ENCODE data around the gene KIRREL3. TPM values are rescaled to one million over a fixed set of nuclear protein-coding genes. Genes with fewer than 3 reads are reported as not detected.

The KIRREL3 gene
- polyA plus RNA-seq, 1 donor (not counting 4 experiments of a cell fraction or from before 2014, with no cell fraction given): 0.04 TPM

GRCh38 chr11:126683766-126684728 lies 316.5 kb downstream of the KIRREL3 start:
- no peaks in the 10 kb centered on the region for H3K36me3 ChIP-seq (ENCODE audit: control insufficient read depth in 2 of 2, extremely low read depth in 1 of 2, insufficient read depth in 2 of 2, low read length in 2 of 2)
- no peak overlapping the region for H3K9ac ChIP-seq (ENCODE audit: control insufficient read depth, extremely low read depth, insufficient read depth, low read length)
- dilution Hi-C loops (cut with MboI; ENCODE audit: extremely low pct_ligation_motif_present, low sequenced_read_pairs): no loop called here
- TF ChIP-seq CTCF (optimal IDR thresholded peaks at IDR 0.05 in 1 of 3, IDR thresholded peaks at IDR 0.05 in 1 of 3, conservative IDR thresholded peaks at IDR 0.05 in 1 of 3; ENCODE audit: extremely low read depth in 1 of 3, insufficient read depth in 2 of 3, low read length in 3 of 3) (no peak), EZH2 (IDR thresholded peaks at IDR 0.05; ENCODE audit: low read length) (no peak)
- FAIRE-seq: no peak
- H3K27ac ChIP-seq (ENCODE audit: control insufficient read depth, insufficient read depth, low read length): no peak overlapping the region
- H3K4me3 ChIP-seq (ENCODE audit: control insufficient read depth in 2 of 3, extremely low read depth in 1 of 3, insufficient read depth in 2 of 3, low read depth in 1 of 3, low read length in 3 of 3): no peak overlapping the region
- no peaks in the 10 kb centered on the region for H4K20me1 ChIP-seq (ENCODE audit: control insufficient read depth, extremely low read depth, insufficient read depth, low read length)
- no peaks in the 10 kb centered on the region for H3K9me3 ChIP-seq (ENCODE audit: control insufficient read depth, low read depth, low read length)
- DNase-seq (ENCODE audit: low read depth, low spot score): no peak
- no peaks in the 10 kb centered on the region for H3K27me3 ChIP-seq (ENCODE audit: control insufficient read depth, extremely low read depth, insufficient read depth, low read length)
- no peaks in the 10 kb centered on the region for H3K4me1 ChIP-seq (ENCODE audit: control insufficient read depth, extremely low read depth, insufficient read depth, low read length)
- H2AFZ ChIP-seq (ENCODE audit: control insufficient read depth, low read length): no peak overlapping the region
- no peaks in the 10 kb centered on the region for H3K79me2 ChIP-seq (ENCODE audit: control insufficient read depth, insufficient read depth, low read length)
- H3K4me2 ChIP-seq (ENCODE audit: control insufficient read depth, extremely low read depth, insufficient read depth, low read depth, low read length): no peak overlapping the region
- no peaks in the 10 kb centered on the region for H3K9me1 ChIP-seq (ENCODE audit: control insufficient read depth, extremely low read depth, insufficient read depth, low read length)

GRCh38 chr11:126682590-126682989 lies 318.0 kb downstream of the KIRREL3 start:
- no peak for DNase-seq (ENCODE audit: low read depth, low spot score)
- dilution Hi-C loops (cut with MboI; ENCODE audit: extremely low pct_ligation_motif_present, low sequenced_read_pairs): no loop called here

More at GRCh38 chr11:126682590-126682989, 318.0 kb downstream of the KIRREL3 start:
- H2AFZ ChIP-seq (ENCODE audit: control insufficient read depth, low read length): no peak overlapping the region
- H3K4me2 ChIP-seq (ENCODE audit: control insufficient read depth, extremely low read depth, insufficient read depth, low read depth, low read length): no peak overlapping the region
- H3K9me1 ChIP-seq (ENCODE audit: control insufficient read depth, extremely low read depth, insufficient read depth, low read length): no peaks in the 10 kb centered on the region
- H3K79me2 ChIP-seq (ENCODE audit: control insufficient read depth, insufficient read depth, low read length): no peaks in the 10 kb centered on the region
- no peaks in the 10 kb centered on the region for H4K20me1 ChIP-seq (ENCODE audit: control insufficient read depth, extremely low read depth, insufficient read depth, low read length)
- no peaks in the 10 kb centered on the region for H3K27me3 ChIP-seq (ENCODE audit: control insufficient read depth, extremely low read depth, insufficient read depth, low read length)
- no peak overlapping the region for H3K27ac ChIP-seq (ENCODE audit: control insufficient read depth, insufficient read depth, low read length)
- no peak for FAIRE-seq
- no peaks in the 10 kb centered on the region for H3K4me1 ChIP-seq (ENCODE audit: control insufficient read depth, extremely low read depth, insufficient read depth, low read length)
- no peak overlapping the region for H3K9ac ChIP-seq (ENCODE audit: control insufficient read depth, extremely low read depth, insufficient read depth, low read length)
- no peaks in the 10 kb centered on the region for H3K9me3 ChIP-seq (ENCODE audit: control insufficient read depth, low read depth, low read length)
- no peak for TF ChIP-seq EZH2 (IDR thresholded peaks at IDR 0.05; ENCODE audit: low read length)
- TF ChIP-seq CTCF (optimal IDR thresholded peaks at IDR 0.05 in 1 of 3, IDR thresholded peaks at IDR 0.05 in 1 of 3, conservative IDR thresholded peaks at IDR 0.05 in 1 of 3; ENCODE audit: extremely low read depth in 1 of 3, insufficient read depth in 2 of 3, low read length in 3 of 3): no peak
- H3K36me3 ChIP-seq (ENCODE audit: control insufficient read depth in 2 of 2, extremely low read depth in 1 of 2, insufficient read depth in 2 of 2, low read length in 2 of 2): no peaks in the 10 kb centered on the region
- no peak overlapping the region for H3K4me3 ChIP-seq (ENCODE audit: control insufficient read depth in 2 of 3, extremely low read depth in 1 of 3, insufficient read depth in 2 of 3, low read depth in 1 of 3, low read length in 3 of 3)
